HG03064 (cell line): Measurements from ENCODE around the gene FBXO34.
"Not testable (repeated sequence)": the region's sequence is repeated elsewhere in the genome, so short reads cannot be mapped to it uniquely, and the experiment has no call there.

Experiments
- ATAC-seq: cut with Tn5 transposase; IDR thresholded peaks from one replicate; pipeline ENCODE4 v1.9.1; 2021; ENCODE audit warnings: low read depth; ENCODE audit not compliant: unreplicated experiment

Gene FBXO34

GRCh38 chr14:55340482-55340881 is 69.3 kb downstream of the FBXO34 start:
- ATAC-seq: no peak

- ATAC-seq: no peak
Observed at GRCh38 chr14:55341781-55342180, 70.6 kb downstream of the FBXO34 start.

GRCh38 chr14:55344582-55345163 is 73.5 kb downstream of the FBXO34 start:
- not testable (repeated sequence) for ATAC-seq

DNA sequence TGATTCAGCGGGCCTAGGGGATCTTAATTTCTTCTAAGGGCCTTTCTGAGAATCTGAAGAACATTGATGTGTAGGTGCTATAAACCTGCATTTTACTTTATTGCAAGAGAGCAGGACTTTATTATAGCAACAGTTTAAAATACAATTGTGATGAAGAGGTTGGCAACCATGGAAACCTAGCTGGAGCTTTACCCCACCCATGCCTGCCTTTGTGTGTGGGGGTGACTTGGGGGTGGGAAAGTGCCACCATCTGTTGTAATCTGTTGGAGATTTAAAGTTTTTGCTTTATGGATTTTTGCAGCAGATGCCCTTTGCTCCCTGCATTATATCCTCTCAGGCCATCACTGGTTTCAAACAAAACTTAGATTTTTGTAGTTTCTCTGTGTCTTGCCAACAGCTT is 75.8 kb downstream of the FBXO34 start:
- ATAC-seq: no peak

GRCh38 chr14:55347748-55348147 is 76.5 kb downstream of the FBXO34 start:
- no peak for ATAC-seq

- ATAC-seq: no peak
Observed at GRCh38 chr14:55348766-55349453, 77.7 kb downstream of the FBXO34 start.

DNA sequence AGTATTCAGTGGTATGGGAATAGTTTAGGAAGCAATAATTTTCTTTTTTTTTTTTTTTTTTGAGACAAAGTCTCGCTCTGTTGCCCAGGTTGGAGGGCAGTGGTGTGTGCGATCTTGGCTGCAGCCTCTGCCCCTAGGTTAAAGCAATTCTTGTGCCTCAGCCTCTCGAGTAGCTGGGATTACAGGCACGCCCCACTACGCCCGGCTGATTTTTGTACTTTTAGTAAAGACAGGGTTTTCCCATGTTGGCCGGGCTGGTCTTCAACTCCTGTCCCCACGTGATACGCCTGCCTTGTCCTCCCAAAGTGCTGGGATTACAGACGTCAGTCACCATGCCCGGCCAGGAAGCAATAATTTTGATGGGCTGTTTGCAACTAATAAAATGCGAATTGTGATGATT is 78.3 kb downstream of the FBXO34 start:
- no peak for ATAC-seq

DNA sequence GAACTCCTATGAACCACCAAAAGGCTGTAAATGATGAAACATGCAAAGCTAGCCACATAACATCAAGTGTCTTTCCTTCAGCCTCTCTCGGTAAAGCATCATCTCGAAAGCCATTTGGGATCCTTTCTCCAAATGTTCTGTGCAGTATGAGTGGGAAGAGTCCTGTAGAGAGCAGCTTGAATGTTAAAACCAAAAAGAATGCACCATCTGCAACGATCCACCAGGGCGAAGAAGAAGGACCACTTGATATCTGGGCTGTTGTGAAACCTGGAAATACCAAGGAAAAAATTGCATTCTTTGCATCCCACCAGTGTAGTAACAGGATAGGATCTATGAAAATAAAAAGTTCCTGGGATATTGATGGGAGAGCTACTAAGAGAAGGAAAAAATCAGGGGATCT is 79.2 kb downstream of the FBXO34 start:
- ATAC-seq: no peak

- ATAC-seq: no peak
Observed at GRCh38 chr14:55351111-55351510, 79.9 kb downstream of the FBXO34 start.

- ATAC-seq: no peak
Observed at GRCh38 chr14:55352201-55352600, 81.0 kb downstream of the FBXO34 start.

DNA sequence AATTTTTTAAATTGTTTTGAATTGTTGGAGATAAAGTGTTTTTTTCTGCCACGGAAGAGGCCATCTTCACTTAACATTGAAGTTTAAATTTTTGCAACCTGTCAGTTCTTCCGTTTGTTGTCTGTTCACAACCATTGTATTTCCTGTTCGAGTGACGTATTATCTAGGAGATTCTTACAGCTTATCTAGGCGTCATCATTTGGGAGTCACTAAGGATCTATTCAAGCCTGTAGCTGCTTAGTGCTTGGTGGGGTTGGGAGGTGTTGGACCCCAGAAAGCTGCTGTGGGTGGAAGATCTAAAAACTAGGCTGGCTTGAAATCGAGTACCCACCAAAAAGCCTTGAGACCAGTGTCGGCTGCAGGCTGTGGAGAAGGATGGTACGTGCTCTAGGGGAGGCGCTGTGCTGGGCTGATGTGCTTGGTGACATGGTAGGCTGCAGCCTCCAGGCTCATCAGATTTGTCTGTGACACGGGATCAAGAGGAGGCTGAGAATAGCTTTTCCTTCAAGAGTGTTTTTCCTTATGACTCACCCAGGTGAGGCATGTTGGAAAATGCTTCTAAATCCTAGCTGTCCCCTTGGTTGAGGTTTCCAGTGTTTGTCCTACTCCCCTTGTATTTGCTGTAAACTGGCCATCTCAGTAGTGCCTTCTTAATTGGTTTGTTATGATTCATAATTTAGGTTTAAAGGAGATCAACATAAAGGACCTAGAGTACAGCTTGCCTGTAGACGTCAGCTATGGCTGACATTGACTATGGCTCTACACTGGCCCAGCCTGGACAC is 82.7 kb downstream of the FBXO34 start:
- ATAC-seq: no peak

GRCh38 chr14:55354500-55354899 is 83.3 kb downstream of the FBXO34 start:
- ATAC-seq: no peak

GRCh38 chr14:55355922-55356321 is 84.7 kb downstream of the FBXO34 start:
- no peak for ATAC-seq

- no peak for ATAC-seq
Observed at GRCh38 chr14:55356913-55357312, 85.7 kb downstream of the FBXO34 start.

- no peak for ATAC-seq
Observed at GRCh38 chr14:55359307-55359706, 88.1 kb downstream of the FBXO34 start.

- ATAC-seq: no peak
Observed at GRCh38 chr14:55361190-55361589, 90.0 kb downstream of the FBXO34 start.

DNA sequence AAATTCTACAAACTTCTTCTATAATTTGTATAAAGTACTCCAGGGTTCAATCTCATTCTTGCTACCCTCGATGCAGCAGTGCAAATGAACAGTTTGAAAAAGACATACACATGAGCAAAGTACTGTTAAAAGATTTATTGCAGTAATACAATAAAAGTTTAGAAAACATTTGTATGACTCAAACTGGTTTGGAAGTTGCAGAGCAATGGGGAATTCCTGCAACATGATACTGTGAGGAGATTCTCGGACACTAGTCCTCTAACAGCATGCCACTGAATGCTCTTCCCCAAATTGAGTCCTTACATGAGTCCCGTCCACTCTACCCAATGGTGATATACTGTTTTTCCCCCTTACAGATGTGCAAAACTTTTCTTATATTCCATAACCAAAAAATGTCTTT is 95.0 kb downstream of the FBXO34 start:
- no peak for ATAC-seq

GRCh38 chr14:55370883-55371455 is 99.7 kb downstream of the FBXO34 start:
- ATAC-seq: no peak

DNA sequence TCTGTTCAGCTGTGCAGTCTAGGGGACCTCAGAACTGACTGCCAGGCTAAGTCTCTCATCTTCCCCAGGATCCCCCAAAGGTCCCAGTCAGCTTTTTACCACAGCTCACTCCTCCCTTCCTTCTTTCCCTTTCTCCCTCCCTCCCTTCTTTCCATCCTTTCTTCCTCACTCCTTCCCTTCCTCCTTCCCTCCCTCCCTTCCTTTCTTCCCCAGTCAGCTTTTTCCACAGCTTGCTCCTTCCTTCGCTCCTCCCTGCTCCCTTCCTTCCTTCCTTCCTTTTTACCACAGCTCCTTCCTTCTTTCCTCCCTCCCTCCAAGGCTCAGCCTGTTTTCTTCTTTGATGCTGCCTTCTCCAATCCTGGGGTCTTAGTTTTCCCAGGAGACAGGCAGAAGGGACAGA is 101.2 kb downstream of the FBXO34 start:
- ATAC-seq: no peak

GRCh38 chr14:55372825-55373224 is 101.6 kb downstream of the FBXO34 start:
- ATAC-seq: no peak
